ENCODE measurements around the gene HOXB9.

DNA sequence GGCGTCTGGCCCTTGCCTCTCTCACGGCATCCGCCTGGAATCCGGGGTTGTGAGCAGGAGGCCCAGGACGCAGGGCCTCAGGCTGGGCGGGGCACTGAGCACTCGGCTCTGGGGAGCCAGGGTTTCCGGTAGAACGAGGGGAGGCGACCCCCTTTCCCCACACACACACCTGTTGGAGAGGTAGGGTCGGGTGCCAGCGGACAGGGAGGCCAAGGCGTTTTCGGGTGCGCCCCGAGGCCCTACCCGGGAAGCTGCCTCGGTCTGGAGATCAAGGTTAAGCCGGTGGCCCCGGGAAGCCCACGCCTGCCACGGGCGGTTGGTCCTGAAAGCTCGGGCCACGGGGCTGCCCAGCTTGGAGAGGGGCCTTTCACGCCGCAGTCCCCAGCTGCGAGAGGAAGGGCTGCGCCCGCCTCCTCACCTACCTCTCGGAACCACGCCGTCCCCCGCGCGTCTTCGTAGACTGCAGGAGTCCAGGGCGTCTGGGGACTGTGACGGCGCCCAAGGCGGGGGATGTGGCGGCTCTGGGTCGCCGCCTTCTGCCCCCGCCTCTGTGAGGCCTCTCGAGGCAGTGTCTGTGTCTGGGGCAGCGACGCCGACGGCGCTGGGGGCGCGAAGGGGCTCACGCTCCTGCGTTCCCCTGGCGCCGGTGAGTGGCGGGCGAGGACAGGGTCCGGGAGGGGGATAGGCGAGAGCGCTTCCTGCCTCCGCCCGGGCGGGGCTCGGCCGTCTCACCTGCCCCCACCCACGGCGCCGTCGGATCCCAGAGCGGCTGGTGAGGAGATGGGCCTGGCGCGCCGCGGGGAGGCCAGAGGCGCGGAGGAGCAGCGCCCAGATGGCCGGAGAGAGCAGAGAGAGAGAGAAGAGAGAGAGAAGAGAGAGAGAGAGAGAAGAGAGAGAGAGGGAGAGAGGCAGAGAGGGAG lies 20.3 kb upstream of the HOXB9 start:
- TF ChIP-seq, protein P1, sequence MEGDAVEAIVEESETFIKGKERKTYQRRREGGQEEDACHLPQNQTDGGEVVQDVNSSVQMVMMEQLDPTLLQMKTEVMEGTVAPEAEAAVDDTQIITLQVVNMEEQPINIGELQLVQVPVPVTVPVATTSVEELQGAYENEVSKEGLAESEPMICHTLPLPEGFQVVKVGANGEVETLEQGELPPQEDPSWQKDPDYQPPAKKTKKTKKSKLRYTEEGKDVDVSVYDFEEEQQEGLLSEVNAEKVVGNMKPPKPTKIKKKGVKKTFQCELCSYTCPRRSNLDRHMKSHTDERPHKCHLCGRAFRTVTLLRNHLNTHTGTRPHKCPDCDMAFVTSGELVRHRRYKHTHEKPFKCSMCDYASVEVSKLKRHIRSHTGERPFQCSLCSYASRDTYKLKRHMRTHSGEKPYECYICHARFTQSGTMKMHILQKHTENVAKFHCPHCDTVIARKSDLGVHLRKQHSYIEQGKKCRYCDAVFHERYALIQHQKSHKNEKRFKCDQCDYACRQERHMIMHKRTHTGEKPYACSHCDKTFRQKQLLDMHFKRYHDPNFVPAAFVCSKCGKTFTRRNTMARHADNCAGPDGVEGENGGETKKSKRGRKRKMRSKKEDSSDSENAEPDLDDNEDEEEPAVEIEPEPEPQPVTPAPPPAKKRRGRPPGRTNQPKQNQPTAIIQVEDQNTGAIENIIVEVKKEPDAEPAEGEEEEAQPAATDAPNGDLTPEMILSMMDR (IDR thresholded peaks at IDR 0.05 in 2 of 3, conservative IDR thresholded peaks at IDR 0.05 in 1 of 3; ENCODE audit: control insufficient read depth in 2 of 3, extremely low read depth in 1 of 3, insufficient read depth in 1 of 3, low read depth in 3 of 3, low read length in 3 of 3) = no peak
- TF ChIP-seq POLR2A (IDR thresholded peaks at IDR 0.05; ENCODE audit: low read depth, low read length) (no peak), TARDBP (IDR thresholded peaks at IDR 0.05; ENCODE audit: borderline replicate concordance) (no peak), POLR2AphosphoS5 (IDR thresholded peaks at IDR 0.05; ENCODE audit: low read length) (no peak), CBX3 (IDR thresholded peaks at IDR 0.05; ENCODE audit: borderline replicate concordance, low read depth) (no peak), JUNB (IDR thresholded peaks at IDR 0.05) (no peak), CHD4 (IDR thresholded peaks at IDR 0.05) (no peak)
